SU-DHL-6 (cell line): ENCODE data around the gene MC5R.

Experiments
- EZH2phosphoT487 ChIP-seq: fragments of 200-600 bp; sonication (generic), shearing (Covaris generic); conservative IDR thresholded peaks from 2 replicates; pipeline ENCODE4 v1.6.1; 2018; ENCODE audit warnings: mild to moderate bottlenecking, antibody characterized with exemption, low read length, moderate library complexity, mixed read lengths
- TF ChIP-seq, protein P1 (sequence below): fragments of 200-600 bp; sonication (generic); IDR thresholded peaks from one replicate; pipeline ENCODE4 v1.5.1; 2017; ENCODE audit warnings: antibody characterized with exemption, mild to moderate bottlenecking, low read length, moderate library complexity; ENCODE audit not compliant: insufficient read depth, poor library complexity, severe bottlenecking

DNA sequence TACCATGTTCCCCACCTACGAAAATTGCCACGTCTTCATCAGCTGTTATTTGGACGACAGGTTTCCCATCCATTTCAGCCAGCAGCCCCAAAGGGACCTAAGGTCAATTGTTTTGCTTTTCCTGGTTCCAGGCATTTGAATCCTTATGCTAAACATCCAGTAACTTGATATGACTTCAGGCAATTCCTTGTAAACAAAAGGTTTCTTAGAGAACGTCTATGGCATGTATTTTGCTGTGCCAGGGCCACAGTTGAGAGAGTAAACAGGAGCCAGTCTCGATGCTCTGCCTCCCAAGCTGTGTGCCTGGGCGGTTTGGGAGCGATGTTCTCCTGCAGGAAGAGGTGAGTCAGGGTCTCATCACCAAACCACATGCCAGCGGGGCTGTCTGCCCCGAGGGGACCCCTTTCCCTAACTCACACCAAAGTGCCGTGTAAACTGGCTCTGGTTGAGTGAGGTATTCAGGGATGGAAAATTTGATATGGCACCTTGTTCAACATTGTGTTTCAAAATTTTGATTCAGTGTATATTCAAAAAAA lies 12.9 kb upstream of the MC5R start:
- TF ChIP-seq, protein P1, sequence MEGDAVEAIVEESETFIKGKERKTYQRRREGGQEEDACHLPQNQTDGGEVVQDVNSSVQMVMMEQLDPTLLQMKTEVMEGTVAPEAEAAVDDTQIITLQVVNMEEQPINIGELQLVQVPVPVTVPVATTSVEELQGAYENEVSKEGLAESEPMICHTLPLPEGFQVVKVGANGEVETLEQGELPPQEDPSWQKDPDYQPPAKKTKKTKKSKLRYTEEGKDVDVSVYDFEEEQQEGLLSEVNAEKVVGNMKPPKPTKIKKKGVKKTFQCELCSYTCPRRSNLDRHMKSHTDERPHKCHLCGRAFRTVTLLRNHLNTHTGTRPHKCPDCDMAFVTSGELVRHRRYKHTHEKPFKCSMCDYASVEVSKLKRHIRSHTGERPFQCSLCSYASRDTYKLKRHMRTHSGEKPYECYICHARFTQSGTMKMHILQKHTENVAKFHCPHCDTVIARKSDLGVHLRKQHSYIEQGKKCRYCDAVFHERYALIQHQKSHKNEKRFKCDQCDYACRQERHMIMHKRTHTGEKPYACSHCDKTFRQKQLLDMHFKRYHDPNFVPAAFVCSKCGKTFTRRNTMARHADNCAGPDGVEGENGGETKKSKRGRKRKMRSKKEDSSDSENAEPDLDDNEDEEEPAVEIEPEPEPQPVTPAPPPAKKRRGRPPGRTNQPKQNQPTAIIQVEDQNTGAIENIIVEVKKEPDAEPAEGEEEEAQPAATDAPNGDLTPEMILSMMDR = no peak
- TF ChIP-seq EZH2phosphoT487 = no peak
